RPMI8226 (cell line): ENCODE results near the gene MAP4K2.
"Not testable (repeated sequence)": the region's sequence is repeated elsewhere in the genome, so short reads cannot be mapped to it uniquely, and the experiment has no call there.

Experiments used
- DNase-seq: peaks from one replicate; pipeline ENCODE4 v3.0.0-alpha.2; 2015

MAP4K2 gene

DNA sequence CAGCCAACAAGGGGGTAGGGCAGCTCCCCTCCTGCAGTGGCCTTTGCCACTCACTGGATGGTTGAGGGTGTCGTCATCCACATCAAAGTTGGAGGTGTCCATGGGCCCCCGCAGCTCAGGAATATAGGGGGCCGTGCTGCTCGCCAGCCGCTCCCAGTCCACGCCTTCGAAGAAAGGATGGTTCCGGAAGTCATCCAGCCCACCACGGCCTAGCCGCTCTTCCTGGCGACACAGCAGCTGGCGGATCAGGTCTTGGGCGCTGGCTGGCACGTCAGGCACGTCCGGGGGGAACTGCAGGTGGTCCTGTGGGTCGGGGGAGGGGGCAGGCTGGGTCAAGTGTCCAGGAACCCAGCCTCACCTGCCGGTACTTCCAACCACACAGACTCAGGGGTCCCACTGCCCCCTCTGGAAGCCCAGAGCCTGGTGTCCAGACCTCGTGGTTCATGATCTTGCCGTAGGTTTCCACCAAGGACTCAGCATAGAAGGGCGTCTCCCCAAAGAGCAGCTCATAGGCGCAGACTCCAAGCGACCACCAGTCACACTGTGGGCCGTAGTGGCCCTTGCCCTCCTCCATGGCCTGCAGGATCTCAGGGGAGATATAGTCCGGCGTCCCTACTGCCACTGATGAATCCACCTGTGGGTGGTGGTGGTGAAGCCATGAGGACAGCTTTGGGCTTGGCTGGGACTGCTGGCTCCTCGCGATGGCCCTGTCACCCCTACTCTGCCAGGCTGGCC lies 35.8 kb upstream of the MAP4K2 start:
- no peak for DNase-seq

- DNase-seq, result no peak
Measured at GRCh38 chr11:64837887-64838351, 34.9 kb upstream of the MAP4K2 start.

GRCh38 chr11:64836448-64837072 lies 33.5 kb upstream of the MAP4K2 start:
- no peak for DNase-seq

DNA sequence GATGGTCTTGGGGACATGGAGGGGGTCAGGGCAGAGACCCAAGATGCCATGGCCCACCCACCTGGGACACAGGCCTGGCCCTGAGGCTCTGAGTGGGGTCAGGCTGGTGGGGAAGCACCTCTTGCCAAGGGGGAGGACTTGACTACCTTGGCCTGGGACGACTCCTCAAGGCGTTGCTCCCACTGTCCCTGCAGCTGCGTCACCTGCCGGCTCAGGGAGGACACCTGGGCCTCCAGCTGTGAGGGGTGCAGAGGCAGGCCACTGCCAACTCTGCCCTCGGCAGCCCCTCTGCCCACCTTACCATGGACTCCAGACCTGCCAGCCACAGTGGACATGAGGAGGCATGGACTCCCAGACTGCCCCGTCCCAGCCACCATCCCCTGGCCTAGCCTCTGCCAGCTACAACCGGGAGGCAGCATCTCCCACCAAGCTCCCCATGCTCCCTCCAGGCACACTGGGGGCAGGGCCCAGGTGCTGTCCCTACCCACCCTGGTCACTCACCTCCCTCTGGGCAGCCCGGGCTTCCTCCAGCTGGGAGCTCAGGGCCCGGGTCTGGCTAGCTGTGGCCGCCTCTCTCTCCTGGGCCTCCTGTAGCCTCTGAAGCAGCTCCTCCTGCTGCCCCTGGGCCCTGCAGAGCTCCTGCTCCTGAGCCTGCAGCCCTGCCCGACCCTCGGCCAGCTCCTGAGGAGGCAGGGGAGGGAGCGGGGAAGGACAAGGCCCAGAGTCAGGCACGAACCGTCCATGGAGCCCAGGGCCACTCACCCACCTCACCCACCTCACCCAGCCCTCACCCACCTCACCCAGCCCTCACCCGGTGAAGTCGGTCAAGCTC lies 32.8 kb upstream of the MAP4K2 start:
- DNase-seq, result no peak

- no peak for DNase-seq
Measured at GRCh38 chr11:64834723-64835615, 32.0 kb upstream of the MAP4K2 start.

- no peak for DNase-seq
Measured at GRCh38 chr11:64834031-64834722, 31.2 kb upstream of the MAP4K2 start.

- no peak for DNase-seq
Measured at GRCh38 chr11:64833509-64833908, 30.5 kb upstream of the MAP4K2 start.

GRCh38 chr11:64833198-64833502 lies 30.1 kb upstream of the MAP4K2 start:
- no peak for DNase-seq

DNA sequence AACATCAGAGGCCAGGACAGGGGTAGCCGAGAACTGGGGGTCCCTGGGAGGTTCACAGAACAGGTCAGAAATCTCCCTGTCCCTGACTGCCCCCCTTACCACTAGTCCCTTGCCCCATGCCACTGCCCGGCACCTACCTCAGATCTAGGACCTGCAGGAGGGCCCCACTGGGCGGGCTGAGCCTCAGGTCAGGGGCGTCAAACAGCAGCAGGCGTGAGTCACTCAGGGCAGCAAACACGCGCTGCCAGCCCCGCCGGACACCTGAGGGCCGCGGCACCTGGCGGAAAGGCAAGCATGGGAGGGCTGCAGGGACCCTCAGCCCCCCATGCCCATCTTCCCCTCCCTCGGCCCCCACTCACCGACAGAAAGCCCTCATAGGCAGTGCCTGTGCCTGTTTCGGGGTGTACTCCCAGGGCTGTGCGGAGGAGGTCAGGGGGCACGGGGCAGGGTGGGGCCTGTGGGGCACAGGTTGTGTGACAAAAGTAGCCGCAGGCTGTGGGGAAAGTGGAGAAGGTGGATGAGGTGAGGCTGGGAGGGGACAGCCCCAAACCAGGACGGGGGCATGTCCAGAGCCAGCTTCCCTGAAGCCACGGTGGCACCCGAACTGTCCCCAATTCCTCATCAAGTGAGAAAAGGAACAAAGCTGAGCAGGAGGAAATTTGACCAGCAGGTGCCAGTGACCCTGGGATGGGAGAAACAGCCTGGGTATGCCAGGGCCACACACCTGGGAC lies 29.6 kb upstream of the MAP4K2 start:
- no peak for DNase-seq

GRCh38 chr11:64831411-64831891 lies 28.4 kb upstream of the MAP4K2 start:
- DNase-seq, result no peak

DNA sequence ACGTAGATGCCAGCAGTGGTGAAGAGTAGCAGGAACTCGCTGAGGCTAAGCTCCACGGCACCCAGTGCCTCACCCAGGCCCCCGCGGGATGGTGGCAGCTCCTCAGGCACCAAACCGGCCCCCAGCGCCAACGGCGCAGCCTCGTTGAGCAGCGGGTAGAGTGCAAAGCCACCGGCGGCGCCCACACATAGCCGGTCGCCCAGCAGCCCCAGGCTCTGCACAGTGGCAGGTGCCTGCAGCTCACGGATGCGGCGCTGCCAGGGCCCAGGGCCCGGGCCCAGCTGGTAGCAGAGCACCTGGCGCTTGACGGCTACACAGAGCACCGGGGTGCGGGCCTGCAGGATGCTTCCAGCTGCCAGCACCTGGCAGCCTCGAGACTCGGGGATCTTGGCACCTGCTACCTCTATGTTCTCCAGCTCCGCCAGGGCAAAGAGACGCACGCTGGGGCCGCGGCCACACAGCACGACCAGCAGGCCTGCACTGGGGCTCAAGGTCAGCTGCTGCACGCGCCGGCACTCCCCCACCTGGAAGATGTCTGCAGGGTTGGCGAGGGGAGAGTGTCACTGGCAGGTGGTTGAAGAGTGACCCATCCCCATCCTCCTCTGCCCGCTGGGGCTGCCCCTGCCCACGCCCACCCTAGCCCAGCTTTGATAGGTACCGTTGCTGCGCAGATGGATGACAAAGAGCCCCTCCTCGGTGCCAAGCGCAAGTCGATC lies 26.7 kb upstream of the MAP4K2 start:
- DNase-seq, result no peak

DNA sequence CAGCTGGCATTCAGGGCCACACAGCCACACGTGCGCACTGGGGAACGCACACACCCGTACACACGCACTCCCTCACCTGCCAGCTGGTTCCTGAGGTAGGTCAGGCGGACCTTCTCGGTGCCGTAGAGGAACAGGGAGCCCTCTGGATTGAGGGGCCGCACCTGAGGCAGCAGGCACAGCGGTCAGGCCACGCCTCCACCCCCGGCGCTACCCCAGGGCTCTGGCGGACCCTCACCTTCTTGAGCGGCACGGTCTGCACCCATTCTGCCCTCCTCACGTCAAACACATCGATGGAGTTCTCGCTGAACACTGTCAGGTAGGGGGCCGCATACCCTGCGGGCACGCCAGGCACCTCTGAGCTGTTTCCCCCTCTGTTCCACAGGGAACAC lies 24.4 kb upstream of the MAP4K2 start:
- DNase-seq, result no peak

DNA sequence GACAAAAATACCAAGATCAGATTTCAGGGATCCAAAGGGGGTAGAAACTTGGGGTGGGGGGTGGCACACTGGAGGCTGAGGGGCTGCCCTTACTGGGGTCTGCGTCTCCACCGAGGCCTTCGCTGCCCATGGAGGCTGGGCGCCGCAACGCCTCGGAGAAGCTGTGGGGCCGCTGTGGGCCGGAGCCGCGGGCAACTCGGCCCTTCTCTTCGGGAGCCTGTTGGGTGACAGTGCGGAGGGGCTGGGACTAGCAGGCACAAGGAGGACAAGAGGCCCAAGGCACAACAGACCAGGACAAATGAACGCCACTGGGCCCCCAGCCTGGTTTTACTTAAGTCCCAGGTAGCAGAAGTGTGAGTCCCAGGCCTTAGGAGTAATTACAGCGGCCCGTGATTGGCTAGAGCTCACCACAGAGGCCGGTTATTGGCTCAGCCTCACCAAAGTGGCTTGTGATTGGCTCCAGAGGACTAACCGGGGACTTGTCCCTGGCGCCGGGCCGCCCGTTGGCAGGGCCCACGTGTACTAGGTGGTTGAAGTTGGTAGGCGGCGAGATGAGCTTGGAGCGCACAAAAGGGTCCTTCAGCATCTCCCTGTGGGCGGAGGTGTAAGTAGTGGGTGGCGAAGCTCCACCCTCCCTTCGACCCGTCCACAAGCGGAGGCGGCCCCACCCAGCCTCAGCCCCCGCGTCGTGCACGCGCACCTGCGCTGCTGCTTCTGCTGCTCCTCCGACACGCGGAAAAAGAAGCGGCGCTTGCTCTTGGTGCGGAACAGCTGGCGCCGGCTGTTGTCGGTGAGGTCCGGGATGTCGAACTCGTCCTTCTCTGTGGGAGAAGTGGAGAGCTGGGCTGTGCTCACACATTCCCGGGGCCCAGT lies 23.8 kb upstream of the MAP4K2 start:
- DNase-seq, result no peak

- no peak for DNase-seq
Measured at GRCh38 chr11:64826062-64826461, 23.0 kb upstream of the MAP4K2 start.

DNA sequence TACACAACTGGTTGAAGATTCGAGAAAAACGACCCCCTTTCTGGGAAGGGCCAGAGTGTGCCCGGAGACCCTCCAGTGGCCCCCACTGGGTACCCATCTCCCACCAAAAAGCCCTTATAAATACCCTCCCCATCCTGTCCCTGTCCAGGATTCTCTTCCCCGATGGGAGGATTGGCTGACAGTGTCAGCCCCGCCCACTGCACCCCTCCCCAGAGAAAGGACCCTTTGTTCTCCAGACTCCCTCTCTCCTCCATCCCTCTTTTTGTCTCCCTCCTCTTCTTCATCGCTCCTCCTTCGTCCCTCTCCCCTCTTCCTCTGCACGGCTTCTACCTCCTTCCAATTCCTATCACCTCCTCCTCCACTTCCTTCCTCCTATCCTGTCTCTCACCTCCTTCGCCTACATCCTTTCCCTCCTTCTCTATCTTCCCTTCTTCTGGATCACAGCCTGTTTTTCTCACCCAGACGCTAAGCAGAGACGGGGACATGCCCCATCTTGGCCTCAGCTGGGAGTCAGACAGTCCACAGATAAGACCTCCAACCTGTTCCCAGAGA lies 20.6 kb upstream of the MAP4K2 start:
- no peak for DNase-seq

DNA sequence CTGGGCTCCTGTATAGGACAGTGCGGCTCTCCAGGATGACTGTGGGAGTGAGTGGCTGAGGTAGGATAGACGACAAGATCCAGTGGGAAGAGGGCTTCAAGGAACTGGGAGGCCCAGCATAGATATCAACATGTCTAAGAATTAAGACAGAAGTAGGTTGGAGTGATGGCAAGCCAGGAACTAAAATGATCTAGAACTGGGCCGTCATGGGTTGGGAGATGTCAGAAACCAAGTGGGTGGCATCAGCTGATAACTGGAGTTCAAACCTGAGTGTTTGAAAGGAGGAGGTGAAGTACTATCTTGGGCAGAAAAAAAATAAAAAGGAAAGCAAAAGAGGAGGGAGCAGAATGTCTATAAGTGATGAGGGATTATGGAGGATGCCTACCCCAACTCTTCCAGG lies 14.5 kb upstream of the MAP4K2 start:
- no peak for DNase-seq

- not testable (repeated sequence) for DNase-seq
Measured at GRCh38 chr11:64815433-64815832, 12.4 kb upstream of the MAP4K2 start.

GRCh38 chr11:64814712-64815187 lies 11.7 kb upstream of the MAP4K2 start:
- DNase-seq, result no peak

DNA sequence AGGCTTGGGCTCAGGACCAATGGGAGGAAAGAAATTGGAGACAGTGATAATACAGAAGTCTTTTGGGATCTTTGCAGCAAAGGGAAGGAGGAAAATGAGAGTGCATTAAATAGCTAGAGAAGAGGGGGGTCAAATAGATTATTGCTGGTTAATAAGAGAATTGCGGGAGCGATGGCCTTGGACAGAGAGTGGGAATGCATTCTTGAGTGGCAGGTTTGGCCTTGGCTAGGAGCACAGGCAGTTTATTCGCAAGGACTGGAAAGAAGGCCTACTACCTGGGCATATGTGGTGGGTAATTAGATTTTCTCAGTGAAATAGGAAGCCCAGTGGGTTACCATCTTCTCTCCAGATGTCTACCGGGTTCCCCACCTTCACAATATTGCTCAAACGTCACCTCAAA lies 10.8 kb upstream of the MAP4K2 start:
- DNase-seq, result no peak
